DOHH2 (cell line): Measurements from ENCODE around the gene JAK1.

Experiments used
- H3F3A ChIP-seq: fragments of 200-600 bp; sonication (generic), shearing (Covaris generic); 2 replicates; pipeline ENCODE4 v1.6.0; 2016; ENCODE audit warnings: antibody characterized with exemption, mild to moderate bottlenecking; ENCODE audit not compliant: control insufficient read depth, insufficient read depth
- H3K27ac ChIP-seq: fragments of 200-600 bp; sonication (generic); 2 replicates; pipeline ENCODE4 v1.5.1; 2014; ENCODE audit warnings: low read depth, mild to moderate bottlenecking, low read length, moderate library complexity
- H3K27me3 ChIP-seq: fragments of 200-600 bp; sonication (generic); 2 replicates; pipeline ENCODE4 v1.6.1; 2014; ENCODE audit warnings: mild to moderate bottlenecking, low read length, mixed read lengths; ENCODE audit not compliant: control insufficient read depth
- H3K36me3 ChIP-seq: fragments of 200-600 bp; sonication (generic); 2 replicates; pipeline ENCODE4 v1.6.1; 2014; ENCODE audit warnings: mild to moderate bottlenecking, low read length, moderate library complexity, mixed read lengths; ENCODE audit not compliant: control insufficient read depth
- H3K4me1 ChIP-seq: fragments of 200-600 bp; sonication (generic); 2 replicates; pipeline ENCODE4 v1.6.1; 2014; ENCODE audit warnings: mild to moderate bottlenecking, low read length, mixed read lengths; ENCODE audit not compliant: control insufficient read depth
- H3K4me2 ChIP-seq: fragments of 200-600 bp; sonication (generic); 2 replicates; pipeline ENCODE4 v1.6.0; 2014; ENCODE audit warnings: mild to moderate bottlenecking, low read length, moderate library complexity
- H3K4me3 ChIP-seq: fragments of 200-600 bp; sonication (generic); 2 replicates; pipeline ENCODE4 v1.5.1; 2014; ENCODE audit warnings: mild to moderate bottlenecking, low read length, mixed read lengths
- H3K79me2 ChIP-seq: fragments of 200-600 bp; sonication (generic); 2 replicates; pipeline ENCODE4 v1.6.1; 2014; ENCODE audit warnings: mild to moderate bottlenecking, low read length, mixed read lengths; ENCODE audit not compliant: control insufficient read depth
- H3K9me2 ChIP-seq: fragments of 200-600 bp; sonication (generic); replicated peaks from 2 replicates; pipeline ENCODE4 v1.6.1; 2014; ENCODE audit warnings: mild to moderate bottlenecking, low read length, mixed read lengths; ENCODE audit not compliant: control insufficient read depth
- H3K9me3 ChIP-seq: fragments of 200-600 bp; sonication (generic); 2 replicates; pipeline ENCODE4 v1.6.1; 2014; ENCODE audit warnings: antibody characterized with exemption, low read length, mixed read lengths; ENCODE audit not compliant: control insufficient read depth, insufficient read depth
- H4K20me1 ChIP-seq: fragments of 200-600 bp; sonication (generic); 2 replicates; pipeline ENCODE4 v1.6.0; 2014; ENCODE audit warnings: low read depth, mild to moderate bottlenecking, antibody characterized with exemption, low read length, moderate library complexity; ENCODE audit not compliant: control insufficient read depth, insufficient read depth
- CTCF ChIP-seq: fragments of 200-600 bp; sonication (generic); IDR thresholded peaks from one replicate; pipeline ENCODE4 v1.5.1; 2014; ENCODE audit warnings: antibody characterized with exemption, mild to moderate bottlenecking, low read depth, low read length; ENCODE audit not compliant: poor library complexity, severe bottlenecking
- EZH2phosphoT487 ChIP-seq: fragments of 200-600 bp; sonication (generic); IDR thresholded peaks from 2 replicates; pipeline ENCODE4 v1.6.1; 2017; ENCODE audit warnings: borderline replicate concordance, mild to moderate bottlenecking, antibody characterized with exemption, low read length, moderate library complexity, mixed read lengths

The JAK1 gene

GRCh38 chr1:64986903-64987871, 20.8 kb upstream of the JAK1 start:
- H3K27ac ChIP-seq: no peak overlapping the region
- no peaks in the 10 kb centered on the region for H3K9me2 ChIP-seq
- TF ChIP-seq CTCF (no peak), EZH2phosphoT487 (no peak)
- H3K36me3 ChIP-seq: no peaks in the 10 kb centered on the region
- H3K4me3 ChIP-seq: no peak overlapping the region
- peak overlapping the region; percentile 31; the same call in 1 of the 2 replicates for H3K4me2 ChIP-seq
- H3F3A ChIP-seq: no peaks in the 10 kb centered on the region
- no peaks in the 10 kb centered on the region for H3K79me2 ChIP-seq
- H4K20me1 ChIP-seq: no peaks in the 10 kb centered on the region
- H3K9me3 ChIP-seq: no peaks in the 10 kb centered on the region
- peaks cover 11% of the 10 kb centered on the region for H3K4me1 ChIP-seq
- H3K27me3 ChIP-seq: no peaks in the 10 kb centered on the region

- H3K4me2 ChIP-seq: no peak overlapping the region
- H3K4me3 ChIP-seq: no peak overlapping the region
- no peaks in the 10 kb centered on the region for H3K27me3 ChIP-seq
- no peaks in the 10 kb centered on the region for H3K9me3 ChIP-seq
- H3K9me2 ChIP-seq: no peaks in the 10 kb centered on the region
- H3K27ac ChIP-seq: no peak overlapping the region
- no peak for TF ChIP-seq EZH2phosphoT487
- TF ChIP-seq CTCF: no peak
- H3F3A ChIP-seq: no peaks in the 10 kb centered on the region
- H4K20me1 ChIP-seq: no peaks in the 10 kb centered on the region
- H3K4me1 ChIP-seq: peaks cover 11% of the 10 kb centered on the region
- H3K36me3 ChIP-seq: no peaks in the 10 kb centered on the region
- no peaks in the 10 kb centered on the region for H3K79me2 ChIP-seq
These were observed 18.4 kb upstream of the JAK1 start for GRCh38 chr1:64984737-64985136.

- Histone ChIP-seq H3K27me3 (no peaks in the 10 kb centered on the region), H3K9me2 (no peaks in the 10 kb centered on the region), H3K4me3 (no peak overlapping the region), H4K20me1 (no peaks in the 10 kb centered on the region), H3K27ac (no peak overlapping the region), H3K36me3 (no peaks in the 10 kb centered on the region), H3K79me2 (no peaks in the 10 kb centered on the region), H3F3A (no peaks in the 10 kb centered on the region), H3K4me1 (peaks cover 11% of the 10 kb centered on the region), H3K4me2 (no peak overlapping the region), H3K9me3 (no peaks in the 10 kb centered on the region)
- no peak for TF ChIP-seq CTCF
- TF ChIP-seq EZH2phosphoT487: no peak
These were observed 17.8 kb upstream of the JAK1 start for GRCh38 chr1:64984106-64984505.
